ENCODE results near the gene MKS1.

MKS1 gene

DNA sequence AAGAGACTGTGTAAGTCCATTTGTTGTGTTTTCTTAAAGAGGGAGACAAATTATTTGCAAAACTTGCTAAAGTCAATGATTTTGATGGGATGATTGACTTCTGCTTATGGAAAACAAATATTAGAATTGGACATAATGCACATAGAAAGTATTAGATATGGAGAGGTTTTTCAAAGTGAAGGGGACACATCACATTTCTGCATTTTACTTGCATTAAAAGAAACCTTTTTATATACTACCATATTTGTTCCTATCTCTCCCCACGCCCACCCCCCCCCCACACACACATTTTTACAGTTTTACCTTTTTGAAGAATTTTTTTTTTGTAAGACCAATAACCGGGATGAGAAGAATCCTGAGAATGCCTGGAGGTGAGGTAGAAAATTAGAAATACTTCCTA lies 60.9 kb downstream of the MKS1 start:
- H3K4me3 ChIP-seq (ENCODE audit: low read depth, low read length) = no peak overlapping the region
- TF ChIP-seq CTCF (IDR thresholded peaks at IDR 0.05; ENCODE audit: insufficient read depth, low read depth, low read length, missing control alignments) = no peak

GRCh38 chr17:58156839-58157803 lies 61.9 kb downstream of the MKS1 start:
- DNase-seq (ENCODE audit: low read depth) = no peak
- no peak overlapping the region for H3K4me3 ChIP-seq (ENCODE audit: low read depth, low read length)
- TF ChIP-seq CTCF (IDR thresholded peaks at IDR 0.05; ENCODE audit: insufficient read depth, low read depth, low read length, missing control alignments) = no peak

More for the DNA sequence above, 60.9 kb downstream of the MKS1 start:
- DNase-seq (ENCODE audit: low read depth) = no peak
